Heart right ventricle (tissue), 16 donors: ENCODE measurements around the gene TMEM115. TPM values are rescaled to one million over a fixed set of nuclear protein-coding genes. Genes with fewer than 3 reads are reported as not detected.

Experiments
- ATAC-seq, 8 donors: fragments of 200-7000 bp; cut with Tn5 transposase; one replicate each; pipeline ENCODE4 v1.9.1; 2020; ENCODE audit warnings: mild to moderate bottlenecking in 8 of 8, moderate library complexity in 8 of 8, moderate number of reproducible peaks in 1 of 8
- DNase-seq, 2 donors: peaks; one replicate each; pipeline ENCODE4 v3.0.0-alpha.2; 2020
- H3K27ac ChIP-seq, 10 donors: fragments of 200-600 bp; sonication (generic) in 2 of 10; one replicate each; pipeline versions ENCODE4 v1.5.0 to v1.8.0; 2020 to 2022; ENCODE audit warnings: mild to moderate bottlenecking in 3 of 10
- H3K27me3 ChIP-seq, 7 donors: fragments of 200-600 bp; one replicate each; pipeline ENCODE4 v1.8.0; 2021 to 2022; ENCODE audit warnings: mild to moderate bottlenecking in 2 of 7
- H3K36me3 ChIP-seq, 9 donors: fragments of 200-600 bp; sonication (generic) in 1 of 9; one replicate each; pipeline versions ENCODE4 v1.5.0 to v1.8.0; 2020 to 2022; ENCODE audit warnings: mild to moderate bottlenecking in 2 of 9
- H3K4me1 ChIP-seq, 9 donors: fragments of 200-600 bp; sonication (generic) in 1 of 9; one replicate each; pipeline versions ENCODE4 v1.5.0 to v1.8.0; 2020 to 2022; ENCODE audit warnings: mild to moderate bottlenecking in 4 of 9
- H3K4me3 ChIP-seq, 10 donors: fragments of 200-600 bp; sonication (generic) in 2 of 10; one replicate each; pipeline versions ENCODE4 v1.5.0 to v1.8.0; 2020 to 2022; ENCODE audit warnings: mild to moderate bottlenecking in 7 of 10, moderate library complexity in 2 of 10
- H3K9me3 ChIP-seq, 11 donors: fragments of 200-600 bp in 10 of 11; sonication (generic) in 2 of 11; one replicate each; pipeline versions ENCODE4 v1.5.0 to v1.8.0; 2013 to 2022; ENCODE audit warnings: mild to moderate bottlenecking in 2 of 11, control low read depth in 1 of 11, moderate library complexity in 1 of 11
- CTCF ChIP-seq, 9 donors: fragments of 200-600 bp; sonication (generic) in 2 of 9; IDR thresholded peaks; one replicate each; pipeline versions ENCODE4 v1.5.0 to v1.8.0; 2021 to 2022; ENCODE audit warnings: antibody characterized with exemption in 9 of 9, mild to moderate bottlenecking in 5 of 9, moderate library complexity in 1 of 9
- WGBS, 2 donors: extraction: QIAGEN DNeasy Blood & Tissue Kit; methylation state at CpG; one replicate each; pipeline ENCODE4 v1.1.7; 2013; ENCODE audit warnings: inconsistent platforms in 1 of 2; 5-methylcytosine and 5-hydroxymethylcytosine counted together
- intact Hi-C, 10 donors: fragments of 100-400 bp; cut with DNase I; formaldehyde crosslinking; loops; one replicate each; pipeline versions ENCODE4 v1.11.1 to v1.14.2; 2022
- polyA plus RNA-seq, 2 donors: library from polyadenylated mRNA; stranded (reverse); fragments of 200-250 nt; gene quantifications; one replicate each; pipeline ENCODE4 v1.2.3, GENCODE V29; 2013
- total RNA-seq, 10 donors: library from RNA; stranded (reverse); fragmentation: NEBNext Ultra II Directional in 3 of 10; extraction: Animal tissue kit (Norgen Biotek cat#: 25700) in 3 of 10; gene quantifications; one replicate each; pipeline versions ENCODE4 v1.2.1 to v1.2.4, GENCODE V29; 2021 to 2023
- donor health status: Arrhythmogenic right ventricular cardiomyopathy.
- donor health status: ischemic (EF 13 %, LVEDD 7.1; RV severe dilation, severe dysfunction).
- donor health status: healthy with polysubstance abuse.
- donor health status: DM: no; HTN: yes; CAD: no.
- donor health status: DM: no; HTN: no; CAD: no.
- donor health status: ischemic (EF 25% LVEDD 6.9; RV normal size, moderate dysfunction).
- donor health status: ischemic (EF 25% LVEDD 5.7; RV mildly dilated, moderate dysfunction).
- donor health status: healthy.
- donor health status: DM: yes; HTN: yes; CAD: no.
- donor health status: Ischemic cardiomyopathy.
- donor health status: ischemic (EF 35%, LVEDD 5.7; RV mildly dilated, moderate dysfunction).
- donor health status: nonischemic (EF 11% LVEDD 7.7; RV severe dilation, severe dysfunction).
- donor health status: DM: yes; HTN: yes; CAD: no.
- donor health status: PGD.
- donor health status: ischemic (EF 29% LVEDD 5.4; RV normal size, mild dysfunction).
- donor health status: nonischemic (EF 23%, LVEDD 6.1; RV moderate dilation, normal function).

TMEM115 gene
- total and polyA plus RNA-seq, 12 donors = 18.1 to 47.6 (median 24.2) TPM

- no peaks in the 10 kb centered on the region for H3K9me3 ChIP-seq
- no peak for TF ChIP-seq CTCF (IDR thresholded peaks at IDR 0.05)
- peak overlapping the region in 9 of 10 donors; percentile 10 to 99 (median 82) for H3K4me3 ChIP-seq
- intact Hi-C loops = no loop called here
- ATAC-seq (peak; percentile 4 to 67 (median 53)), DNase-seq (peak in 1 of 2 donors; percentile 91)
- H3K36me3 ChIP-seq = peaks cover 8 to 57% (median 34%) of the 10 kb centered on the region in 9 donors
- H3K27ac ChIP-seq = peak overlapping the region; percentile 88 to 100 (median 97)
- H3K27me3 ChIP-seq = no peaks in the 10 kb centered on the region
- WGBS, 2 donors = 35 to 43% methylated on average over 12 of the region's 12 CpGs
- peaks cover 13 to 63% (median 59%) of the 10 kb centered on the region in 9 donors for H3K4me1 ChIP-seq
Observed at GRCh38 chr3:50333744-50334328, 25.5 kb downstream of the TMEM115 start.

- WGBS, 2 donors = 93 to 97% methylated on average over 19 of the region's 19 CpGs
- no peaks in the 10 kb centered on the region for H3K9me3 ChIP-seq
- TF ChIP-seq CTCF (IDR thresholded peaks at IDR 0.05) = no peak
- ATAC-seq = no peak
- peak overlapping the region in 2 of 10 donors; percentile 36 to 96 for H3K27ac ChIP-seq
- DNase-seq = no peak
- H3K27me3 ChIP-seq = no peaks in the 10 kb centered on the region
- H3K36me3 ChIP-seq = peaks cover 8 to 57% (median 34%) of the 10 kb centered on the region in 9 donors
- intact Hi-C loops = no loop called here
- peaks cover 12 to 67% (median 63%) of the 10 kb centered on the region in 9 donors for H3K4me1 ChIP-seq
- no peak overlapping the region for H3K4me3 ChIP-seq
Observed at GRCh38 chr3:50331364-50331907, 27.9 kb downstream of the TMEM115 start.

GRCh38 chr3:50330330-50330729, 29.0 kb downstream of the TMEM115 start:
- DNase-seq (no peak), ATAC-seq (no peak)
- H3K27me3 ChIP-seq = no peaks in the 10 kb centered on the region
- H3K4me3 ChIP-seq = no peak overlapping the region
- intact Hi-C loops = no loop called here
- peak overlapping the region in 2 of 10 donors; percentile 30 to 36 for H3K27ac ChIP-seq
- TF ChIP-seq CTCF (IDR thresholded peaks at IDR 0.05) = no peak
- no peaks in the 10 kb centered on the region for H3K9me3 ChIP-seq
- 89 to 92% methylated on average over 10 of the region's 10 CpGs for WGBS, 2 donors
- peaks cover 8 to 59% (median 40%) of the 10 kb centered on the region in 9 donors for H3K36me3 ChIP-seq
- peaks cover 10 to 65% (median 54%) of the 10 kb centered on the region in 9 donors for H3K4me1 ChIP-seq

GRCh38 chr3:50327943-50328691, 31.2 kb downstream of the TMEM115 start, which contains the start of gene TUSC2:
Gene TUSC2 (minus strand): TSS chr3:50328223. CDS start chr3:50328099, 124 bp downstream.
- Histone ChIP-seq H3K4me3 (peak within 1 kb of the TSS; percentile 76 to 97 (median 90)), H3K4me1 (peaks cover 17 to 65% (median 55%) of the 10 kb centered on the region in 9 donors), H3K27ac (peak within 1 kb of the TSS; percentile 50 to 93 (median 90)), H3K36me3 (peaks cover 8 to 61% (median 40%) of the 10 kb centered on the region in 9 donors), H3K9me3 (no peaks in the 10 kb centered on the region), H3K27me3 (no peaks in the 10 kb centered on the region)
- no peak for TF ChIP-seq CTCF (IDR thresholded peaks at IDR 0.05)
- WGBS, 2 donors = 3% methylated on average over 55 of the region's 55 CpGs
- intact Hi-C loops = loop anchor here in 1 of 10 donors (10.0 kb wide), 1 partner anchor 63 kb away; the partner anchor contains the start of gene SEMA3B
- peak; percentile 72 to 88 (median 84) for ATAC-seq
- DNase-seq = peak; percentile 97
